Measurements from ENCODE around the gene CDK19.
"Not testable (repeated sequence)": the region's sequence is repeated elsewhere in the genome, so short reads cannot be mapped to it uniquely, and the experiment has no call there.

Gene CDK19

GRCh38 chr6:110813338-110814101, 1.7 kb downstream of the CDK19 start:
- DNase-seq: peak; percentile 3

- DNase-seq: no peak
These were observed 2.5 kb downstream of the CDK19 start for GRCh38 chr6:110812719-110813118.

GRCh38 chr6:110810896-110811586, 4.2 kb downstream of the CDK19 start:
- DNase-seq: no peak

GRCh38 chr6:110809792-110810191, 5.5 kb downstream of the CDK19 start:
- no peak for DNase-seq

GRCh38 chr6:110802175-110802574, 13.1 kb downstream of the CDK19 start:
- DNase-seq: not testable (repeated sequence)

- no peak for DNase-seq
These were observed 14.5 kb downstream of the CDK19 start for GRCh38 chr6:110800839-110801196.

- no peak for DNase-seq
These were observed 15.0 kb downstream of the CDK19 start for GRCh38 chr6:110800196-110800838.

GRCh38 chr6:110799655-110800054, 15.6 kb downstream of the CDK19 start:
- no peak for DNase-seq

GRCh38 chr6:110799189-110799588, 16.1 kb downstream of the CDK19 start:
- DNase-seq: no peak

- DNase-seq: no peak
These were observed 20.0 kb downstream of the CDK19 start for GRCh38 chr6:110795271-110795670.

- DNase-seq: no peak
These were observed 28.6 kb downstream of the CDK19 start for GRCh38 chr6:110786696-110787095.

GRCh38 chr6:110786271-110786670, 29.0 kb downstream of the CDK19 start:
- DNase-seq: no peak

GRCh38 chr6:110784610-110784979, 30.7 kb downstream of the CDK19 start:
- DNase-seq: no peak

GRCh38 chr6:110781522-110782214, 33.6 kb downstream of the CDK19 start:
- DNase-seq: no peak

- DNase-seq: no peak
These were observed 36.9 kb downstream of the CDK19 start for GRCh38 chr6:110778333-110778732.

- no peak for DNase-seq
These were observed 37.6 kb downstream of the CDK19 start for GRCh38 chr6:110777636-110778035.

GRCh38 chr6:110776413-110776812, 38.9 kb downstream of the CDK19 start:
- no peak for DNase-seq

- no peak for DNase-seq
These were observed 45.3 kb downstream of the CDK19 start for GRCh38 chr6:110769923-110770322.

GRCh38 chr6:110768057-110768456, 47.2 kb downstream of the CDK19 start:
- no peak for DNase-seq

GRCh38 chr6:110761371-110761770, 53.9 kb downstream of the CDK19 start:
- no peak for DNase-seq

GRCh38 chr6:110760589-110760988, 54.7 kb downstream of the CDK19 start:
- DNase-seq: no peak

- not testable (repeated sequence) for DNase-seq
These were observed 55.2 kb downstream of the CDK19 start for GRCh38 chr6:110760098-110760497.

GRCh38 chr6:110757926-110758325, 57.3 kb downstream of the CDK19 start:
- no peak for DNase-seq

GRCh38 chr6:110756817-110757216, 58.5 kb downstream of the CDK19 start:
- no peak for DNase-seq
